Measurements from ENCODE around the gene PPP1R14D. TPM values are rescaled to one million over a fixed set of nuclear protein-coding genes. Genes with fewer than 3 reads are reported as not detected.

PPP1R14D gene
- total RNA-seq, 1 experiment from 2014 or later, result not detected

DNA sequence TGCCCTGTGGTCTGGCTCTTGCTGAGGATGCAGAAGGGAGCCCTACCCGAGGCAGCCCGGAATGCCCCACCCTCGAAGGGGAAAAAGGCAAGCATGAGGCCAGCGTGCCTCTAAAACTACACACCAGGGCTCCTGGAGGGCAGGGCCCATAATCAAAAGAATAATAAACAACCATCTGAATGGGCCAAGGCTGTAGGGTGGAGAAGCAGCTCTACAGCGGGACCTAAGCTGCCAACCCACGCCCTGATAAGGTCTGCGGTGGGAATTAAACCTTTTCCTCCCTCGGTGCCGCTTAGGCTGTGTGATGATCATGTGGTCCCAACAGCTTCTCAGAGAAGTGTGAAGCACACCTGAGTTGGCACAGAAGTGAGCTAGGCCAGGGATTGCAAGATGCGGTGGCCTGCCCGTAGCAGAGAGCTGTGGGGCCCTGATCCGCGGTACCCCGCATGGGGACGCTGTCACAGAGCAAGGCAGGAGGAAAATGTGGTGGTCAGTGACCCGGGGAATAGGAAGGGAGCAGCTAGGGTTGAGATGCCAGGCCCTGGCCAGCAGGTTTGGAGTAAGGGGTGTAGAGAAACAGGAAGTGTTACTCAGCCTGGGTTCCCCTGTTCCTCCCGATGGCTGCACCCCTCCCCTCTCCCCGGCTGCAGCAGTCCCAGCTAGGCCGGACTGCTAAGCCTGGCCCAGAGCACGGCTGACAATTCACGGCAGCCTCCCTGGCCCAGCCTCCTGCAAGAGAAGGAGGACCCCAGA, 59.8 kb downstream of the PPP1R14D start:
- Mint-ChIP-seq H3K27ac (peak overlapping the region in 1 of 3 experiments; percentile 68; a peak in 2 of 7 replicates), H3K4me1 (peaks cover 29% of the 10 kb centered on the region in 2 experiments), H3K36me3 (ENCODE audit: insufficient read depth in 1 of 3, low read depth in 3 of 3) (peaks cover 0 to 20% (median 3%) of the 10 kb centered on the region in 3 experiments), H3K4me3 (no peak overlapping the region), H3K9me3 (no peaks in the 10 kb centered on the region), H3K27me3 (ENCODE audit: low read depth) (no peaks in the 10 kb centered on the region; the same call in 1 of the 2 replicates)
- peaks cover 4% of the 10 kb centered on the region; the same call in 1 of the 2 replicates for H3K4me1 ChIP-seq (ENCODE audit: insufficient read depth, low read length)
- H2BK15ac ChIP-seq (ENCODE audit: low read depth, low read length), result no peak overlapping the region
- no peak for TF ChIP-seq CTCF (conservative IDR thresholded peaks at IDR 0.05)
- no peak overlapping the region for H2AFZ ChIP-seq (ENCODE audit: low read length)
- H2BK120ac ChIP-seq (ENCODE audit: low read depth, low read length, poor library complexity, severe bottlenecking), result no peak overlapping the region
- no peaks in the 10 kb centered on the region for H3K9me3 ChIP-seq (ENCODE audit: control insufficient read depth, low read depth, low read length)
- no peak overlapping the region; the same call in 1 of the 2 replicates for H3K14ac ChIP-seq (ENCODE audit: insufficient read depth, low read length)
- H3K56ac ChIP-seq (ENCODE audit: insufficient read length, low read depth, low read length), result no peak overlapping the region
- H3K79me1 ChIP-seq (ENCODE audit: insufficient read depth, low read depth, low read length, poor library complexity, severe bottlenecking), result no peaks in the 10 kb centered on the region
- H4K91ac ChIP-seq (ENCODE audit: insufficient read length, low read depth, low read length), result no peak overlapping the region
- H3K4me2 ChIP-seq (ENCODE audit: insufficient read depth, insufficient read length, low read length), result no peak overlapping the region
- no peak overlapping the region for H2AK5ac ChIP-seq (ENCODE audit: insufficient read length, low read length)
- H3K9ac ChIP-seq (ENCODE audit: extremely low read depth, insufficient read length, low read length), result no peak overlapping the region
- H3T11ph ChIP-seq (ENCODE audit: low read length), result no peak overlapping the region
- H3K23ac ChIP-seq (ENCODE audit: insufficient read length, low read depth, low read length), result no peak overlapping the region
- H2BK20ac ChIP-seq (ENCODE audit: low read depth, low read length, poor library complexity, severe bottlenecking), result no peak overlapping the region
- H3K4ac ChIP-seq (ENCODE audit: low read depth, low read length), result no peak overlapping the region
- no peak overlapping the region for H4K8ac ChIP-seq (replicated peaks; ENCODE audit: insufficient read length, low read depth, low read length)
- H3K79me2 ChIP-seq (ENCODE audit: insufficient read depth, low read length), result no peaks in the 10 kb centered on the region
- no peaks in the 10 kb centered on the region for H4K20me1 ChIP-seq (ENCODE audit: control insufficient read depth, insufficient read depth, insufficient read length)
- H3K23me2 ChIP-seq (ENCODE audit: insufficient read length, low read depth, low read length, poor library complexity, severe bottlenecking), result no peaks in the 10 kb centered on the region
- no peak overlapping the region for H2BK5ac ChIP-seq (ENCODE audit: insufficient read length, low read length)
- no peak overlapping the region for H3K27ac ChIP-seq (ENCODE audit: insufficient read length, low read depth, low read length)
- no peak for DNase-seq
- no peaks in the 10 kb centered on the region for H3K27me3 ChIP-seq (ENCODE audit: insufficient read depth, low read length)
- no peak overlapping the region for H4K5ac ChIP-seq (ENCODE audit: insufficient read length, low read depth, low read length)
- WGBS (ENCODE audit: extremely low coverage, insufficient read length, low lambda C conversion rate), result no CpG with 5 or more reads among the region's 21 CpGs
- no peak overlapping the region for H2BK12ac ChIP-seq (ENCODE audit: insufficient read length, low read depth, low read length)
- no peak overlapping the region for H3K18ac ChIP-seq (ENCODE audit: insufficient read length, low read depth, low read length)

Measured in H9 (cell line).